NK-92 treated with Interleukin-12 subunit alpha and Interleukin-12 subunit beta, amount 100 ng/mL, for 24 hours (cell line): ENCODE results near the gene STAT4.
A peak's percentile ranks its signal among the peaks of the same experiment; 100 is the strongest.

ENCODE experiments used
- DNase-seq: peaks from one replicate; lab custom pipeline; 2025; lab: John Stamatoyannopoulos, UW

Gene STAT4

GRCh38 chr2:191041418-191042161 is 109.2 kb downstream of the STAT4 start:
- no peak for DNase-seq

GRCh38 chr2:191039616-191040015 is 111.2 kb downstream of the STAT4 start:
- no peak for DNase-seq

DNA sequence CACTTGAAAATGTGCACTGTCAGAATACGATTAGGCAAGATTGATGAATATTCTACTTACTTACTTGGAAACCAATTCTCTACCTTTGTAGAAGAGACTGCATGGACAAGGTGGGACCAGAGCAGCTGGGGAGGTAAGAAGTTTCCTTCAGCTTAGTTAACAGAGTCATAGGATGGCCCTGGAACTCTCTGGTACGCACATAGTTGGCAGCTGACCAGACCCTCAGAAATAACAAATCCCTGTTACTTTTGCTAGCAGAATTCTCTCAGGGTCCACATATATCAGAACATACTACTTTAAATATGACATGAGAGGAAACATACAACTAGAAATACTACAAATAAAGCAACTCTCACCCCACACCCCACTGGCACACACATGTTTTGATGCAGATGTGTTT is 112.1 kb downstream of the STAT4 start:
- DNase-seq, result no peak

DNA sequence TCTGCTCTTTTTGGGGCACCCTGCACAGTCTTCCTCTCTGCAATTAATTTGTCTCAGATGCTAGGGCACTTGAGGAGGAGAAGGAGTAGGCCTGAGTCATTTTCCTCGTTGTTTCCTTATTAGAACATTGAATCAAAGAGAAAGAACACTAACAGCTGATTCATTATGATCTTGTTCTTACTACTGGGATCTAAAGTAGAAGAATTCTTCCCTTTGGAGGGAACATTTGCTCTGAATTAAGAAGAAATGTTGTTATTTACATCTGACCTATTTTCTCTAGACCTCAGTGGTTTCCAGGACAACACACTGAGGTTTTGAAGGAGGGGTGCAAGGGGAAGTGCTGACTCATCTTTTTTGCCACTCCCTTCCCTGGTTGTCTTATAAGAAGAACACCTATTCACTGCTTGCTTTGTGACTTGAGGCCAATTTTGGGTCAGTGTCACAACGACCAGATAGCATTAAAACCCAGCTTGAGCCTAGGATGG is 112.5 kb downstream of the STAT4 start:
- DNase-seq, result peak; percentile 45

GRCh38 chr2:191037351-191037750 is 113.4 kb downstream of the STAT4 start:
- no peak for DNase-seq

DNA sequence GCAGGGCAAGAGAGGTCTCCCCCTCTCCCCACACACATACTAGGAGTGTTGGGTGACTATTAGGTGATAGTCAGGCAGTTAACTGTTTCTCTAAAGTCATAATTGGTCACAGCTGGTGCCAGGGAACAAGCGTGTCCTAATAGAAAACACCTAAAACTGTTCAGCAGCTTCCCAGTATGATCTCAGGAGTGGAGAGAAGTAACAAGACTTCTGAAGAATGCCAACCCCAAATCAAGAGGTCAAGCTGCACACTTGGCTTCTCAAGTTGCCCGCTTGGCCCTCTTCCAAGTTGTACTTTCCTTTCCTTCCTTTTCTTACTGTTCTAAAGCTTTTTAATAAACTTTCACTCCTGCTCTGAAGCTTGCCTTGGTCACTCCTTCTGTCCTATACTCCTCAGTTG is 114.4 kb downstream of the STAT4 start:
- no peak for DNase-seq

DNA sequence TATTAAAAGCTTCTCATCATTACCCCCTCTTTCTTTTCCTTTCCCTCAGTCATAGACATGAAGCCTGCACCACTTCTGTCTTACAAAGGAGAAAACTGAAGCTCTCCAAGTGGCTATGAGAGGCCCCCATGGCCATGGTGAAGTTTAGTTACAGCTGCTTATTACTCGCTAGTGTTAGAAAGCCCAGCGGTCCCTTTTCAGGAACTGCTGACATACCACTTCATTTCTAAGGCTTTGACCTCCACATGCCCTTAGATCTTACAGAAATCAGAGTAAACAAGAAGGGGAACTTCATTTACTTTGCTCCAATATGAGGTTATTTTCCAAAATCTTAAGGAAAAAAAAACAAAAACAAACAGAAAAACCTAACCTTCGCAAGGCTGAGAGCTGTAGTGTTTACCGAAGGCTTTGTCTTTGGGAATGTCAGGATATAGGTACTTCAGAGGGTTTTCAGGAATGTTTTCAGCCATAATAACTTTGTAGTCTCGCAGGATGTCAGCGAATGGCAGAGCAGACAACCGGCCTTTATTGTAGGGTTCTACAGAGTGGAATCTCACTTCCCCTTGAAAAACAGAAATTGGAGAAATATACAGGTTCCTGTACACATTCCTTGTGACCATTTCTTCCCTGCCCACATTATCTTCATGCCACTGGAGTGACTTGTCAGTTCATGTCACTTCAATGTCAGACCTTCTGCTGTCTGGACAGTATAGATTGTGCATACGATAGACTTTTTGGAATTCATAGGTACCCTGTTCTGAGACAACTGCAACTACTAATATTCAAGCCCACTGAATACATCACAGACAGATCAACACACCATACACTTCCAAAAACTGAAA is 118.0 kb downstream of the STAT4 start:
- DNase-seq, result no peak

- DNase-seq, result no peak
These were observed 119.5 kb downstream of the STAT4 start for GRCh38 chr2:191031256-191031655.

GRCh38 chr2:191030521-191031154 is 120.2 kb downstream of the STAT4 start:
- no peak for DNase-seq

DNA sequence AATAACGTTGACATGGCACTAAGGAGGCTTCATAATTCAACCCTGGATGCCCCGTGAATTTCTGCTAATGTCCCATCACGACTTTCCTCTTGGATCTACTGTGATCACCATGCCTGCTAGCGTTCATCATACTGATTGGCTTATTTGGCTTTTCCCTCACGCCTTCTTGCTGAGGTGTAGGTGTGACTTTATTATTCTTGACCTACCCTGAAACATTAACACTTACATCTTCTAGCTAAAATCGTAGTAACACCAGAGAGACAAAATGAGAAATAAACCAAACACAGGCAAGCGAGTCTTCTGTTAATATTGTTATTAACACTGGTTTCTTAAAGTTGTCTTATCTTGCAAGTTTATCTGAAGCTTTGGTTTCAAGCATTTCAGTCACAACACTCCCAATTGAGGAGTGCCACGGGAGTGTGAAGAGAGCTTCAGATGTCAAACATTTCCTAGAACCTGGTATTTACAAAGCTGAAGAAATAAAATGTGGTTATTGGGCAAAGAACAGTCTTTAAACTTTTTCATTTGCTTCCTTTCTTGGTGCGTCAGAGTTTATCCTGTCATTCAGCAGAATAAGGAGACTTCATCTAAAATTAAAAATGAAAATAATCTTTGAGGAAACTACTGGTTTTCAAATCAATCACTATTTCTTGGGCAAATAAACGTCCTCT is 121.4 kb downstream of the STAT4 start:
- DNase-seq, result no peak

- no peak for DNase-seq
These were observed 124.4 kb downstream of the STAT4 start for GRCh38 chr2:191026377-191026776.

DNA sequence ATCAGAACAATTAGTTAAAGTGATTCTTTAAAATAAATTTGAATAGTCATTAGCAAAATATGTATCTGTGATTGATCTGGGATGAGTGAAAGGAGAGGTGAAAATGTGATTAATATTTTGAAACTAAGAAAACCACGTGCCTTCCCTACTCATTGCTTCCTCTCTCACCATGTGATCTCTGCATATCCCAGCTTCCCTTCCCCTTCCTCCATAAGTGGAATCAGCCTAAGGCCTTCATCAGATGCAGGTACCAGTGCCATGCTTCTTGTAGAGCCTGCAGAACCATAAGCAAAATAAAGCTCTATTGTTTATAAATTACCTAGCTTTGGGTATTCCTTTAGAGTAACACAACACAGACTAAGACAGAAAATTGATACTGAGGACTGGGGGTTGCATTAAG is 125.7 kb downstream of the STAT4 start:
- DNase-seq, result no peak

DNA sequence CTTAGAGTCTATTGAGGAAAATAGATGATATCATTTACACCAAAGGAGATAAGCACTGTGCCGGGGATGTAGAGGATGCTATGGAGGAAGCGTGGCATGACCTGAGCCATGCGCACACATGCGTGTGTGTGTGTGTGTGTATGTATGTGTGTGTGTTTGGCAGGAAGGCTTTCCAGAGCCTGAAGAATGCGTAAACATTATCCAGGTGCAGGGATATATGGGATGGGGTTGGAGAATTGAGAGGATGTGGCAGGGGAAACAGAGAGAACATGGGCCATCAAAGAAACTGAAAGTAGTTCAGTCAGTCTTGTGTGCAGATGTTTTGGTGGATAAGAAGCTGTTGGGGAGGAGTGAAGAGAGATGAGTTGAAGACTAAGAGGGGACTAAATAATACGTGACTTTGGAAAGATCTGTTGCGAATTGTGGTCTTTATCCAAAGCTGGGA is 127.5 kb downstream of the STAT4 start:
- DNase-seq, result no peak

DNA sequence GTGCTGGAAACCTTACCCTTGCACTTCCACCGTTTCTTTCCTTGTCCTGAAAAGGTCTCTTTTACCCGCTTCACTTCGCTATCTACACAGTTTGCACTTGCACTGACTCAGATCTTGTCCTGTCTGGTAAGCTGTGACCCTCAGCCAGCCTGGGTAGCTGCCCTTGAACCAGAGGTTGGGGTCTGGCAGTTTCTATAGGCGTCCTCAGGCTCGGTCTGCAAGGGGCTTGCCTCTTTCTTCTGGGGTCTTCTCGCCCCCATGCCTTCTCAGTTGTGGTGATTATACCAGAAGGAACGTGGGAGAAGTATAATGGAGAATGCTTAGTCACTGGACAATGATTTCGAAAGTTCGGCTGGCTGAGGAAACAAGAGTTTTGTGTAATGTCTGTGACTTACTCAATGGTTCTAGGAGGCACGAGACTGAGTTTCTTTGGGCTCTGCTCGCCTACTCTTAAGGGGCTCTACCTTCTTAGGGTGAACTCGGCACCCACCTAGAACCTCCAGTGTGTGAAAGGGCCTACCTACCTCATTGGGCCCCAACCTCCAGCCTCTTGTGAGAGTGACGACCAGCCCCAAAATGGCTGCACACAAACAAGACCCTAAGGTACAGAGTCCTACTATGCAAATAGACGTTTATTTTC is 129.9 kb downstream of the STAT4 start:
- peak; percentile 53 for DNase-seq

GRCh38 chr2:191020221-191020741 is 130.5 kb downstream of the STAT4 start:
- peak; percentile 90 for DNase-seq

- DNase-seq, result no peak
These were observed 131.4 kb downstream of the STAT4 start for GRCh38 chr2:191019376-191019775.

GRCh38 chr2:191018643-191019119 is 132.1 kb downstream of the STAT4 start:
- DNase-seq, result peak; percentile 27

GRCh38 chr2:191018048-191018447 is 132.7 kb downstream of the STAT4 start:
- DNase-seq, result no peak

DNA sequence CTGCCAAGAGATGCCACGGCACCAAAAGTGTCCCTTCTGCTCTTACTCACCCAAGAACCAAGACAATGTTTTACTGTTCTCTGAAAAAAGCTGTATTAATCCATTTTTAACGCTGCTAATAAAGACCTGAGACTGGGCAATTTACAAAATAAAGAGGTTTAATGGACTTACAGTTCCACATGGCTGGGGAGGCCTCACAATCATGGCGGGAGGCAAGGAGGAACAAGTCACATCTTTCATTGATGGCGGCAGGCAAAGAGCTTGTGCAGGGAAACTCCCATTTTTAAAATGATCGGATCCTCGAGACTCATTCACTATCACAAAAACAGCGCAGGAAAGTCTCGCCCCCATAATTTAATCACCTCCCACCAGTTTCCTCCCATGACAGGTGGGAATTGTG is 135.0 kb downstream of the STAT4 start:
- DNase-seq, result no peak

GRCh38 chr2:191015239-191015638 is 135.6 kb downstream of the STAT4 start:
- DNase-seq, result no peak

- DNase-seq, result no peak
These were observed 136.2 kb downstream of the STAT4 start for GRCh38 chr2:191014653-191015020.
